ENCODE measurements around the gene CETN2.

DNA sequence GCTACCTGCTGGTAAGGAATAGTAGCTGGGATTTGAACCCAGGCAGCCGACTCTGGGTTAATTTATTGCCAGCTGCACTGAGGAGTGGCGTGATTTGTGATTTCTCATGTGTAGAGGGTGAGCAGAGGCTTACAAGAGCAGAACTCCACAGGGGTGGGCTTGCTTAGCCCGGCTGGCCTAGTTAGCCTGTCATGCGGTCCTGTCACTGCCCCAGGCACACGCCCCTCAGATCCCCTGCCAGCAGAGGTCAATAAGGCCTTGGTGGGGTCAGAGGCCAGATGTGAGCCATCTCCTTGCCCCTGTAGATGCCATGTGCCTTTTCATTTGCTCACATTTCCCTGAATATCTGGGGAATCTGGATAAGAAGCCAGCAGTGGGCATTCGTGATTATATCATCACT lies 13.7 kb upstream of the CETN2 start:
- TF ChIP-seq CTCF (IDR thresholded peaks at IDR 0.05) (no peak), POLR2A (IDR thresholded peaks at IDR 0.05) (no peak)

All from lower leg skin (tissue), 3 donors.